ENCODE data around the gene FAF1.

The FAF1 gene

GRCh38 chr1:50526431-50526830 lies 433.6 kb downstream of the FAF1 start:
- DNase-seq = no peak

- no peak for DNase-seq
Observed at GRCh38 chr1:50523548-50523947, 436.5 kb downstream of the FAF1 start.

DNA sequence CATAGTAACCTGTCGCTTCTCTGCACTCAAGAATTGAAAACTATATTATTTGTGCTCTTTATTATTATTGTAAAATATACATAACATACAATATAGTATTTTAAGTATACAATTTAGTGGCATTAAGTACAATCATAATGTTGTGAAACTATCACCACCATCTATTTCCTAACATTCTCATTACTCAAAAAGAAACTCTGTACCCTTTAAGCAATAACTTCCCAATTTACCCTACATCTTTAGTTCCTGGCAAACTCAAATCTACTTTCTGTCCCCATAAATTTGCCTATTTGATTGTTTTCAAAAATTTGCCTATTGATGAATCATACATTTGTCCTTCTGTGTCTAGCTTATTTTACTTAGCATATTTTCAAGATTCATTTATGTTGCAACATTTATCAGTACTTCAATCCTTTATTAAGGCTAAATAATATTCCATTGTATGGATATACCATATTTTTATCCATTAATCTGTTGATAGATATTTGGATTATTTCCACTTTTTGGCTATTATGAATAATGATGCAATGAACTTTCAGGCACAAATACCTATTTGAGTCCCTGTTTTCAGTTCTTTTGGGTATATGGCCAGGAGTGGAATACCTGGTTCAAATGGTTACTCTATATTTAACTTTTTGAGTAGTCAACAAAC lies 437.2 kb downstream of the FAF1 start:
- DNase-seq = no peak

DNA sequence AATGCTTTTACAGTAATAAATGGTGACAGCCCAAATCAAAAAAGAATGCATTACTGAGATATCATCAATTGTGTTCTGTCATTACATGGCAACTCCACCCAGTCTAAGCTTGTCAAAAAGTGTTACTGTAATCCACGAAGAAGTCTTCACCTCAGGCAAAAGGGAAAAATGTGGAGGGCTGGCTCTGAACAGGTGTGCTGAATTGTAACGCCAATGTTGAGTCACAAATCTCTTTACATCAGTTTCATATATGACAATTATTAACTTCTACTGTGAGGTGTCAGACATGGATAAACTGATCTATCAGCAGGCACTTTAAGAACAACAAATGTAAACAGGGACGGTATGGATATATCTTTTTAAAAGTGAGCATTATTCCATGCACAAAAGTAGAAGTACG lies 438.4 kb downstream of the FAF1 start:
- DNase-seq = no peak

DNA sequence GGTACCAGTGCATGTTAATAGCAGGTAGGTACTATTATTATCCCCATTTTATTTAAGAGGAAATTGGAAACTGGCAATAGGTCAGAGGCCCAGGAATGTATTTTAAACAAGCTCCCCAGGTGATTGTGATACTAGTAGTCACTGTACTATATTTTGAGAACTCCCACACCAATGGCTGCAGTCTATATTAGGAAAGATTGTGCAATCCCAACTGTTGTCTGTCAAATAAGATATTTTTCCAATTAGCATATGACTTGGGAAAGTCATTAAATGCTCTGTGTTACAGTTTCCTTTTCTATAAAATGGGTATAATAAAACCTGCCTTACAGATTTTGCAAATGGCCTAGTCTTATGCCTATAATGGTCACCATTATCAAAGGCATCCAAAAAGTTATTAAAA lies 442.6 kb downstream of the FAF1 start:
- no peak for DNase-seq

GRCh38 chr1:50516056-50516455 lies 444.0 kb downstream of the FAF1 start:
- no peak for DNase-seq

GRCh38 chr1:50508040-50508586 lies 452.0 kb downstream of the FAF1 start:
- no peak for DNase-seq

GRCh38 chr1:50505427-50505826 lies 454.6 kb downstream of the FAF1 start:
- no peak for DNase-seq

DNA sequence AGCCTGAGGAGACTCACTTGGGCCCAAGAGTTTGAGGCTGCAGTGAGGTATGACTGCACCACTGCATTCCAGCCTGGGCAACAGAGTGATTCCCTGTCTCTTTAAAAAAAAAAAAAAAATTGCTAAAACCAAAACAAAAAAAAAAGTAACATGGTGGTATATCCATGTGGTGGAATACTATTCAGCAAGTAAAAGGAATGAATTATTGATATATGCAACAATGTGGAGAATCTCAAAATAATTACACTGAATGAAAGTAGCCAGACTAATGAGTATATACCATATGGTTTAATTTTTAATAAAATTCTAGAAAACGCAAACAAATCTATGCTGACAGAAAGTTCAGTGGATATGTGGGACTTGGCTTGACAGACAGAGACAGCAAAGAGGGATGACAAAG lies 456.6 kb downstream of the FAF1 start:
- DNase-seq = no peak

GRCh38 chr1:50502147-50502546 lies 457.9 kb downstream of the FAF1 start:
- DNase-seq = no peak

DNA sequence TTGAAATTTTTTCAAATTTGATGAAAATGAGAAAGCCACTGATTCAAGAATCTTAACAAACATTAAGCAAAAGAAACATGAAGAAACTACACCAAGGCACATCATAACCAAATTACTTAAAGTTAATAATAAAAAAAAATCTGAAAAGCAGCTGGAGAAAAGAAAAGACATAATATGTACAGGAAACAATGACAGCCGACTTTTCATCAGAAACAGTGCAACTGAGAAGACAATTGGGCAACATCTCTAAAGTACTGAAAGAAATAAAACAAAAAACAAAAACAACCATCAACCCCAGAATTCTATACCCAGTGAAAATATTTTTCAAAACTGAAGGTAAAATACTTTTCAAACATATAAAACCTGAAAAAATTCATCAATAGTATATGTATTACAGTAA lies 463.1 kb downstream of the FAF1 start:
- DNase-seq = no peak

DNA sequence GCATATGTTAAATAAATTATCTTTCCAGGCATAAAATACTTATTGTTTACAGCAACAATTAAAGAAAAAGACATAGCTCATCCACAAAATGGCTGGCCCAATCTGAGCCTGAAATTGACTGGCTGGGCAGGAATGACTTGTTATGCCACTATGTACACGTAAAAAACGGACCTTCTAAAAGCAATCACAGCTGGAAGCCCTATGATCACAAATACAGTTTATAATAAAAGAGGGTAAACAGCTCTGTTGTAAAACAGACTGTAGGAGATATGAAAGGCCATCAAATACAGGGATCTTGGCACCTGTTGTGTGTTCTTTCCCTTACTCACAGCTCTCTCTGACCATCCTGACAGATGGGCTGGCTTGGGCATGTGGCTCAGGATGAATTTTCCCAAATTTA lies 466.4 kb downstream of the FAF1 start:
- no peak for DNase-seq

- no peak for DNase-seq
Observed at GRCh38 chr1:50492142-50492541, 467.9 kb downstream of the FAF1 start.

- no peak for DNase-seq
Observed at GRCh38 chr1:50491142-50491541, 468.9 kb downstream of the FAF1 start.

DNA sequence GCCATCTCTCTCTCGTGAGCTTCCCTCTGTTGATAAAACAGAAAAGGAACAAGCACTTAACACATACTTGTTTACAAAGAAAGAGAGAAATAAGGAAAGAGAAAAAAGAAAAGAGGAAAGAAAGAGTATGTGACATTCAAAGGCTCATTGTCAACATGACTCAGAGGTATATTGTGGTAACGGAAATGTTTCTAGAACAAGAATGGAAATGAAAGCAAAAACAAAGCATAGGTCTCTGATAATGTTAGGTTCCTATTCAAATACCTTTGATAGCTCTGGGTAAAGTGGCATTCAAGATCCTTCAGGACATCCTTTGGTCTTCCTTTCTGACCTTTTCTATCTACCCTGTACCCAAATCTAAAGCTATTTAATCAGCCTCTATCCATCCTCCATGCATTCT lies 469.4 kb downstream of the FAF1 start:
- DNase-seq = no peak

GRCh38 chr1:50488876-50489275 lies 471.2 kb downstream of the FAF1 start:
- DNase-seq = no peak

DNA sequence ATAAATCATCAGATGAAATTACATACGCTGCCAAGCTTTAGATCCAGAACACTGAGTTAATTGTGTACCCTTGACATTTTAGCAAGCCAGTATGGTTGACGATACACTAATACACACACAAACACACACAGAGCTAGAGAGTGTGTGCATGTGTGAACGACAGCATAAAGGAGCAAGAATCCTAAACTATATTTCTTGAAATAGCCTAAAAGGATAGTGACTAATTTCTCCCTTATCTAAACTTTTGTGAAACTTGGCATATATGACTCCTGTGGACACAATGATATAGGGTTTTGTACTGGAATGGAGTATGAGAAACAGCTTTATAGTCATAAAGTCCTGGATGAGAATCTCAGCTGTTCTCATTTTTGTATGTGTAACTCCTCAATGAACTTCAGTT lies 471.7 kb downstream of the FAF1 start:
- no peak for DNase-seq

- no peak for DNase-seq
Observed at GRCh38 chr1:50487725-50488124, 472.3 kb downstream of the FAF1 start.

- no peak for DNase-seq
Observed at GRCh38 chr1:50481142-50481736, 478.8 kb downstream of the FAF1 start.

DNA sequence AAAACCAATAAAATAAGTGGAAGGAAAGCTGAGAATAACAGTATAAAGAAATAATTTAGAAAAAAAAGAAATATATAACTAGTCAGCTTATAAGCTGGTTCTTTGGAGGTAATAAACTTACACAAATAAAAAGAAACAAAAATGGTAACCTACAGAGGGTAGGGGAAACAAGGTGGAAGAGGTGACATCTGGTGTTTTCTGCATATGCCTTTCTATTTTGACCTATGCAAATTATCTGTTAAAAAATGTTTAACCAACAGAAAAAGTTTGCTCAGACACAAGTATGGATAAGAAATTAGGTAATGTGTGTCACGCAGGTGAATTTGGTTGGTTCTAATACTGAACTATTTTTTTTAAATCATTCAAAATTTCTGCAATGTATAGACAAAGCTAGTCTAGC lies 483.3 kb downstream of the FAF1 start:
- no peak for DNase-seq

GRCh38 chr1:50474859-50475809 lies 484.9 kb downstream of the FAF1 start:
- no peak for DNase-seq

- no peak for DNase-seq
Observed at GRCh38 chr1:50473513-50473912, 486.6 kb downstream of the FAF1 start.

- no peak for DNase-seq
Observed at GRCh38 chr1:50471967-50472366, 488.1 kb downstream of the FAF1 start.

DNA sequence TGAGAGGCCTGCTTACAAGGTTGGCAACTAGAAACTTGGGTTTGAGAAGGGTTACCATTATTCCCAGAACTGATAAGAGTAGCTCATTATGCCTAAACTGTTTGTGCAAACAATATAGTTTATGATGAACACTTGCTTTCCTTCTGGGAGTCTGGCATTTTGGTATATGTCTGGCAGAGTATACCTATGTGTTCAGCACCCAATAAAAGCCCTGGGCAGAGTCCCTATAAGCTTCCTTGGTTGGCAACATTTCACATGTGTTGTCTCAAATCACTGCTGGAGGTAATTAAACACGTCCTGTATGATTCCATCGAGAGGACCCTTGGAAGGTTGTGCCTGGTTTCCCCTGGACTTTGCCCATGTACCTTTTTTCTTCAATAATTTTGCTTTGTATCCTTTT lies 497.1 kb downstream of the FAF1 start:
- no peak for DNase-seq
